MG63 (cell line): ENCODE data around the gene NACA2. TPM values are rescaled to one million over a fixed set of nuclear protein-coding genes. Genes with fewer than 3 reads are reported as not detected.

Experiments used
- DNase-seq: peaks from one replicate; pipeline ENCODE4 v3.0.0-alpha.2; 2020
- H3K27me3 ChIP-seq: fragments of 250-450 bp; sonication (Bioruptor Pico); 2 replicates; pipeline ENCODE4 v1.5.1; 2020; ENCODE audit warnings: mild to moderate bottlenecking, moderate library complexity
- H3K36me3 ChIP-seq: fragments of 250-450 bp; sonication (Bioruptor Pico); 2 replicates; pipeline ENCODE4 v1.5.1; 2020; ENCODE audit warnings: mild to moderate bottlenecking, moderate library complexity
- H3K4me3 ChIP-seq: fragments of 250-450 bp; sonication (Bioruptor Pico); 2 replicates; pipeline ENCODE4 v1.5.1; 2020; ENCODE audit warnings: mild to moderate bottlenecking, moderate library complexity
- H3K9me3 ChIP-seq: fragments of 250-450 bp; sonication (Bioruptor Pico); 2 replicates; pipeline ENCODE4 v1.5.1; 2020; ENCODE audit warnings: mild to moderate bottlenecking, moderate library complexity
- total RNA-seq: library from RNA; depleted of rRNA; stranded (reverse); fragments of >200 nt; shearing (Covaris generic); gene quantifications from 2 replicates; pipeline ENCODE4 v1.2.3, GENCODE V29; 2014; ENCODE audit warnings: low replicate concordance; rRNA removed

NACA2 gene
- total RNA-seq, 1 experiment from 2014 or later, result 0.43 TPM

GRCh38 chr17:61545335-61545938 lies 45.6 kb downstream of the NACA2 start:
- Histone ChIP-seq H3K36me3 (no peaks in the 10 kb centered on the region), H3K4me3 (no peak overlapping the region), H3K9me3 (peaks cover 16% of the 10 kb centered on the region), H3K27me3 (peaks cover 21% of the 10 kb centered on the region)
- DNase-seq, result no peak

GRCh38 chr17:61543786-61544415 lies 47.1 kb downstream of the NACA2 start:
- no peak for DNase-seq
- H3K36me3 ChIP-seq, result no peaks in the 10 kb centered on the region
- H3K27me3 ChIP-seq, result peaks cover 16% of the 10 kb centered on the region
- H3K9me3 ChIP-seq, result peaks cover 16% of the 10 kb centered on the region
- H3K4me3 ChIP-seq, result no peak overlapping the region

GRCh38 chr17:61542027-61542426 lies 49.0 kb downstream of the NACA2 start:
- peaks cover 8% of the 10 kb centered on the region; the same call in 1 of the 2 replicates for H3K27me3 ChIP-seq
- H3K9me3 ChIP-seq, result peaks cover 16% of the 10 kb centered on the region
- no peaks in the 10 kb centered on the region for H3K36me3 ChIP-seq
- no peak for DNase-seq
- no peak overlapping the region for H3K4me3 ChIP-seq

- no peak for DNase-seq
- peaks cover 2% of the 10 kb centered on the region; the same call in 1 of the 2 replicates for H3K27me3 ChIP-seq
- no peaks in the 10 kb centered on the region for H3K36me3 ChIP-seq
Observed at GRCh38 chr17:61540874-61541273, 50.1 kb downstream of the NACA2 start.

More at GRCh38 chr17:61540874-61541273, 50.1 kb downstream of the NACA2 start:
- Histone ChIP-seq H3K4me3 (no peak overlapping the region), H3K9me3 (peaks cover 13% of the 10 kb centered on the region)

Other genes with a start within 250 kb of the NACA2 start
- 1.8 and 8.3 TPM in 2 replicates for gene TBX2, start 191.4 kb downstream of the NACA2 start, total RNA-seq
- 0.76 and 0.89 TPM in 2 replicates for gene TBX4, start 138.8 kb downstream of the NACA2 start, total RNA-seq